ENCODE measurements around the gene MYOM1.

MYOM1 gene

DNA sequence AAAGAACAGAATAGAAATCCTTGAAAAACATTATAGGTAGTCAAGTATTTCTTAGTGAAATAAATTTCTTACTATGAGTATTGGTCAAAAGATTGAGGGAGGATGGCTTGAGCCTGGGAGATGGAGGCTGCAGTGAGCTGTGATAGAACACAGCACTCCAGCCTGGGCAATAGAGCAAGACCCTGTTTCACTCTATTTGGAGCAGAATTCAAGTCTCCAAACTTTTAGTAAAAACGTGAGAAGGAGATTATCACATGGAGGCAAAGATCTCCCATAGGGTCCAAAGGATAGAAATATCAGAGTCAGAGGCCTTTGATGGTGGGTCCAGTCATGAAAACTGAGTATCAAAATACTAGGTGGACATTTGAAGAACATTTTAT lies 25.4 kb upstream of the MYOM1 start:
- TF ChIP-seq CTCF (IDR thresholded peaks at IDR 0.05) (no peak), ZFX (IDR thresholded peaks at IDR 0.05; ENCODE audit: borderline replicate concordance) (no peak)
- no peak overlapping the region for H3K27ac ChIP-seq

DNA sequence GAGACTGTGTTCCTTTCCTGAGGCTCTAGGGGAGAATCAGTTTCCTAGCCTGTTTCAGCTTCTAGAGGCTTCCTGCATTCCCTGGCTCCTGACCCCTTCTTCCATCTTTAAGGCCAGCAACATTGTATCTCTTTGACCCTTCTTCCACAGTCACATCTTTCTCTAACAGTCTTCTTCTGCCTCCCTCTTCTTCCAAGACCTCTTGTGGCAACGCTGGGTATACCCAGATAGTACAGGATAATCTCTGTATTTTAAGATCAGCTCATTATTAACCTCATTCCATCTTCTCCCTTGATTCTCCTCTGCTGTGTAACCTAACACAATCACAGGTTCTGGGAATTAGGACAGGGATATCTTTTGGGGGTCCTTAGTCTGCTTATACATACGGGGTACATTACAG lies 19.0 kb upstream of the MYOM1 start:
- TF ChIP-seq CTCF (IDR thresholded peaks at IDR 0.05) (no peak), ZFX (IDR thresholded peaks at IDR 0.05; ENCODE audit: borderline replicate concordance) (no peak)
- no peak overlapping the region for H3K27ac ChIP-seq

DNA sequence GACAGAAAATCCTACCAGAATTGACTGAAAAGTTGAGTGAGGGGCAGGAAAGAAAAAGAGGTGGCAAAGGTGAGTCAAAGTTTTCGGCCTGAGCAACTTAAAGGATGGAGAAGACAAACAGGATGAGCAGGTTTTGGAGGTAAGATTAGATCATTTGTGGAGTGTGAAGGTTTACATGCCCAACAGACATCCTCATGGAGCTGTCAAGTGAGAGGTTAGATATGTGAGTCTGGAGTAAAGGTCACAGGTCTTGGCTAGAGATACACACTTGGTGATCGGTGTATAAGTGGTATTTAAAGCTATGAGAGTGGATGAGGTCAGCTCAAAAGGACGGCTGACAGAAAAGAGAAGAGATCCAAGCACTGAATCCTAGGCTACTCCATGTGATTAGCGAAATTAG lies 16.7 kb upstream of the MYOM1 start:
- no peak overlapping the region for H3K27ac ChIP-seq
- no peak for TF ChIP-seq CTCF (IDR thresholded peaks at IDR 0.05)
- TF ChIP-seq ZFX (IDR thresholded peaks at IDR 0.05; ENCODE audit: borderline replicate concordance): no peak

DNA sequence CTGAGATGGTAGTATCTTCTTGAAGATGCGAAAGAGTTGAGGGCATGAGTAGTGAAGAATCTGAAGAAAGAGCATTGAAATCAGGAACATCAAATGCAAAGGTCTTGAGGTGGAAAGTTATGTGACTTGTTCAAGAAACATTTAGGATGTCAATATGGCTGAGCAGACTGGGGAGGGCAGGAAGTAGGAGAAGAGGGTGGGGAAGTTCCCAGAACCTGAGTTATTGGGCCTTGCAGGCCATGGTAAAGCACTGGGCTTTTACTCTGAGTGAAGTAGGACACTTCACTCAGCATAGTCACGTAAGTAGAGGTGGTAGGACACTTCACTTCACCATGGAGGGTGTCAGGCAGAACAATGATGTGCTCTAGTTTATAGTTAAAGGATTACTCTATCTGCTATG lies 16.1 kb upstream of the MYOM1 start:
- no peak overlapping the region for H3K27ac ChIP-seq
- TF ChIP-seq ZFX (IDR thresholded peaks at IDR 0.05; ENCODE audit: borderline replicate concordance) (no peak), CTCF (IDR thresholded peaks at IDR 0.05) (no peak)

DNA sequence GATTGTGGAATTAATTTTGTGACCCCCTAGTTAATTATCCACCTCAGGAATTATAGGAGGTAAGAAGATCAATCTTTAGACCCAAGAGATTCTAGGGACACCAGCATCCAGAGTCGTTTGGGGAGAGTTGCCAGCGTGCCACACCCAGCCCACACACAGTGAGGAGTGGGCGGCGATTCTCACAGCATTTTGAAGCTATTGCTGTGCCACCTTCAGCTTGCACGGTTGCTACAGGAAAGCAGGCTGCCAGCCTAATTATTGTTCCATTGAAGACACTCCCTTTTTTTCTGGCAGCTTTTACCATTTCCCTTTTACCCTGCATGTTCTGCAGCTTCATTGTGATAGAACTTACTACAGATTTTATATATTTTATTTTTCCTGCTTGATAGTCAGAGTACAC lies 14.7 kb upstream of the MYOM1 start:
- H3K27ac ChIP-seq: no peak overlapping the region
- TF ChIP-seq ZFX (IDR thresholded peaks at IDR 0.05; ENCODE audit: borderline replicate concordance): no peak
- no peak for TF ChIP-seq CTCF (IDR thresholded peaks at IDR 0.05)

- TF ChIP-seq ZFX (IDR thresholded peaks at IDR 0.05; ENCODE audit: borderline replicate concordance) (no peak), CTCF (IDR thresholded peaks at IDR 0.05) (no peak)
Observed at GRCh38 chr18:3233433-3234168, 13.8 kb upstream of the MYOM1 start.

DNA sequence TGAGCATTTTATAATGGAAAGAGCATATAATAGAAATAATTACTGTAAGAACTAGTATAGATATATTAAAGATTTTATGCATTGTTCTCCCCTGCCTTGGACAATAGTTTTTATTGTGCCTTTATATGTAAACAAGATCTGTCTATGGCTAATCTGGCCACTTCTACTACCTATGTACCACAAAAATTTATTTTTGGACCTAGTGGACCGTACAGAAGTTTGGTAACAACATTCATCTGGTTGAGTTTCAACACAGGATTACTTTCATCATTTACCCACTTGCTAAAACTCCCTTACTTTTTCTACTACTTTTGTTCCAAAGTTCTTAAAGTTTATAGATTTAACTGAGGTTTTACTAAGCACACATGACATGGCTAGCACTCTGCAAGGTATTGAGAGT lies 13.2 kb upstream of the MYOM1 start:
- TF ChIP-seq ZFX (IDR thresholded peaks at IDR 0.05; ENCODE audit: borderline replicate concordance) (no peak), CTCF (IDR thresholded peaks at IDR 0.05) (no peak)
- H3K27ac ChIP-seq: no peak overlapping the region

More at GRCh38 chr18:3233433-3234168, 13.8 kb upstream of the MYOM1 start:
- H3K27ac ChIP-seq: no peak overlapping the region
